ENCODE measurements around the gene PLA2G2E. TPM values are rescaled to one million over a fixed set of nuclear protein-coding genes. Genes with fewer than 3 reads are reported as not detected.

The PLA2G2E gene
- total RNA-seq, 2 experiments from 2014 or later: not detected

DNA sequence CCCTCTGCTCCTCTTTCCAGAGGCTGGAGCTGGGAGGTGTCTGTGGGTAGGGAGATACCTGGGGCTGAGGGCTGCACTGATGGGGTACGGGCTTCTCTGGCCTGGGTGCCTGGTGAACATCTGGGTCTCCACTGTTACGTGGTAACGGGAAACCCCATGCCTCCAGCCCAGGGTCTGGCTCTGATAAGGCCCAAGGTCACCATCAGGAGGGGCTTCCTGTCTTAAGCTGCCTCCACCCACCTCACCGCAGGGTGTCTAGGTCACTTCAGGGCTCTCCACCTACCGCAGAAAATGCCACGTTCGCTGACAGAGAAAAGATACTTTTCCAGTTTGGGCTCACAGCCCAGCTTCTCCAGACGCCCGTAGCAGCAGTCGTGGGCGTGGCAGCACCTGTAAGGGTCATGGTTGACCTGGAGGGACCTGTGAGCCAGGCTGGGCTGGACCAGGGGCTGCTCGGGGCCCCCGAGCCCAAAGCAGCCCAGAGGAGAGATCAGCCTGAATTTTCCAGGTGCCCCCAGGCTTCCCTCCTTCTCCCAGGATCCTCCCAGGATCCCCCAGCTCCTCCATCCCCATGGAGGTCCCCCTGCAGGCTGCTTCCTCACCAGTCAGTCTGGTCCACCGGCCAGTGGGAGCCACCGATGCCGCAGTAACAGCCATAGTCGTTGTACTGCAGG is 1.3 kb downstream of the PLA2G2E start:
- CTCF ChIA-PET: interaction anchor here (1.4 to 3.8 kb wide), 4 partner anchors 13 to 273 kb away, joined by 3 to 18 read pairs (median 11); no protein-coding TSS in a partner anchor
- Mint-ChIP-seq H3K36me3 (no peaks in the 10 kb centered on the region), H3K27me3 (no peaks in the 10 kb centered on the region), H3K27ac (no peak overlapping the region), H3K4me1 (no peaks in the 10 kb centered on the region), H3K9me3 (ENCODE audit: low read depth) (no peaks in the 10 kb centered on the region), H3K4me3 (no peak overlapping the region)
- DNase-seq (no peak), ATAC-seq (no peak)

DNA sequence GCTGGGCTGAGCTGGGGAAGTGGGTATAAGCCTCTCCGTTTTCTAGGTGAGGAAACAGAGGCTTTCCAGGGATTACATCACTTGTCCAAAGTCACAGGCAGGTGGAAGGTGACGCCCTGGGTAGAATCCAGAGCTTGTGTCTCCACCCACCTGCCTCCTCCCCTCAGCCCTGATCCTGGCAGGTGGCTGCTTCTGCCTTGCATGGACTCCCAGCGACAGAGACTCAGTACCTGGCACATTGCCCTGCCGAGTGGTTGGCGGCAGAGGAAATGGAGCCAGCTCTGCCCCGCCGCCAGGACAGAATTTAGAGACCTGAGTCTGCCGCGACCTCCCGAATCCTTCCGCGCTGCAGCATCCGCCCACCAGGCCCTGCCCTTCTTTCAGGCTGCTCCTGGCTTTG is 2.1 kb downstream of the PLA2G2E start:
- Mint-ChIP-seq H3K4me1 (no peaks in the 10 kb centered on the region), H3K9me3 (ENCODE audit: low read depth) (no peaks in the 10 kb centered on the region), H3K36me3 (no peaks in the 10 kb centered on the region), H3K27ac (no peak overlapping the region), H3K27me3 (no peaks in the 10 kb centered on the region), H3K4me3 (no peak overlapping the region)
- DNase-seq: no peak
- no peak for ATAC-seq
- CTCF ChIA-PET: interaction anchor here (1.2 to 3.8 kb wide), 6 partner anchors 14 to 573 kb away, joined by 3 to 18 read pairs (median 4); no protein-coding TSS in a partner anchor

DNA sequence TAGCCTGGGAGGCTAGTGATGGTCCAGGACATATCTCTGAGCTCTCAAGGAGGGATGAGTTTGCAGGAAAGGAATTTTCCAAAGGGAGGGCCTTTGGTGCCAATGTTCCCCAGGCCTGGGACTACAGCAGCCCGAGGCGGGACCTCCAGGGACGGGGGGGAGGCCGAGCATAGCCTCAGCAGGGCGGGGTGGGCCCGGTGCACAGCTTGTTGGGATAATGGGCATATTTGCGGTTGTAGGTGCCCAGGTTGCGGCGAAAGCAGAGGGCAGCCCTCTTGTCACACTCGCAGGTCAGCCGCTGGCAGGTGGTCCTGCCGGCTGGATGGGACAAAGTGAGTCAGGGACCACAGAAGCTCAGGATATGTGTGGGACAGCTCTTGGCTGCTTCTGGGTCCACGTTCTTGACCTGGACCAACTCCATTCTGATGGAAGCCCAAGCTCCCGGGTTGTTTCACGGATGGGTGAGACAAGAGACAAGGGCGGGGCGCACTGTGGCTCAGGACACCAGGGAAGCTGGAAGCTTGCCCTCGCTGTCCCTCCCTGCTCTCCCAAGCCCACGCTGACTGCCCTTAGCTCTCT is 3.2 kb downstream of the PLA2G2E start:
- ATAC-seq: no peak
- H3K9me3 Mint-ChIP-seq (ENCODE audit: low read depth): no peaks in the 10 kb centered on the region
- H3K36me3 Mint-ChIP-seq: no peaks in the 10 kb centered on the region

DNA sequence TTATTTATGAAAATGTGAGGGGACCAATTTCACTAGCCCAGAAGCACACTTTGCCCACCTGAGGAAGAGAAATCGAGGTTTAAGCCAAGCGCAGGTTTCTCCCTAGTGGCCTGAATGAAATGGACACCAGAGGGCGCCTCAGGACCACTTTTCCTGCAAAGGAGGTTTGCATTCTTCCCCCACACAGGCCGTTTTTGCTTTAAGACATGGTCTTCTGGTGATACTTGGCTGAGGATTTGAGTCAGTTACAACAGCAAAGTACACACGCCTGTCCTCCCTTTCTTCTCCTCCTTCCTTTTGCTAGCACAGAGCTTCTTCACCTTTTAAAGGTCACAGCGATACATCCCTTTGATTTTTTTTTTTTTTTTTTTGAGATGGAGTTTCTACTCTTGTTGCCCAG is 5.4 kb downstream of the PLA2G2E start:
- Mint-ChIP-seq H3K27ac (no peak overlapping the region), H3K4me3 (no peak overlapping the region), H3K4me1 (no peaks in the 10 kb centered on the region), H3K36me3 (no peaks in the 10 kb centered on the region), H3K9me3 (ENCODE audit: low read depth) (no peaks in the 10 kb centered on the region), H3K27me3 (no peaks in the 10 kb centered on the region)
- CTCF ChIA-PET: interaction anchor here (1.0 to 4.9 kb wide), 16 partner anchors 9 to 1096 kb away, joined by 3 to 38 read pairs (median 4); partner anchors contain the start of gene OTUD3
- DNase-seq: peak; percentile 84
- peak; percentile 74 for ATAC-seq

More for the DNA sequence above, 3.2 kb downstream of the PLA2G2E start:
- no peak overlapping the region for H3K27ac Mint-ChIP-seq
- no peak for DNase-seq
- no peak overlapping the region for H3K4me3 Mint-ChIP-seq
- no peaks in the 10 kb centered on the region for H3K27me3 Mint-ChIP-seq
- CTCF ChIA-PET: interaction anchor here (1.2 to 3.8 kb wide), 5 partner anchors 232 to 574 kb away, joined by 4 to 18 read pairs (median 5); no protein-coding TSS in a partner anchor
- no peaks in the 10 kb centered on the region for H3K4me1 Mint-ChIP-seq

DNA sequence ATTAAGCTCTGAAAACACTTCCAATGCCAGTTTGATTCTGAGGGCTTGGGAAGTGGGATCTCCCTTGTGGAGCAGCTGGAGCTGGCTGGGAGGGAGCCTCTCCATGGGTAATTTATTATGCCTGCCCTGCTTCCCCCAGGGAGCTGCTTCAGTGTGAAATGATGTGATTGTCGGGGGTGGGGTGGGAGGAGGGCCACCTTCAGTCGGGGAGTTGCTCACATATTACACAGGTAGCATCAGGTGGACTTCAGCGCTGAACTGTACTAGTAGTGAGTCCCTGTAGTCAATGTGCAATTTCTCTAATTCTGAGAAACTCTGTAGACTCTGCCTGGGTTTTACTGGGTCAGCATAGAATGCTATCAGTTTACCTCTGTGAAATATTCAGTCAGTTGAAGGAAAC is 12.8 kb downstream of the PLA2G2E start:
- CTCF ChIA-PET: interaction anchor here (0.7 to 3.0 kb wide), 4 partner anchors 28 to 286 kb away, joined by 3 to 7 read pairs (median 6); partner anchors contain the start of gene OTUD3
- H3K4me3 Mint-ChIP-seq: no peak overlapping the region
- no peaks in the 10 kb centered on the region for H3K4me1 Mint-ChIP-seq
- no peak for DNase-seq
- no peak overlapping the region for H3K27ac Mint-ChIP-seq
- H3K9me3 Mint-ChIP-seq (ENCODE audit: low read depth): no peaks in the 10 kb centered on the region
- ATAC-seq: no peak
- H3K27me3 Mint-ChIP-seq: no peaks in the 10 kb centered on the region
- peaks cover 22% of the 10 kb centered on the region for H3K36me3 Mint-ChIP-seq

DNA sequence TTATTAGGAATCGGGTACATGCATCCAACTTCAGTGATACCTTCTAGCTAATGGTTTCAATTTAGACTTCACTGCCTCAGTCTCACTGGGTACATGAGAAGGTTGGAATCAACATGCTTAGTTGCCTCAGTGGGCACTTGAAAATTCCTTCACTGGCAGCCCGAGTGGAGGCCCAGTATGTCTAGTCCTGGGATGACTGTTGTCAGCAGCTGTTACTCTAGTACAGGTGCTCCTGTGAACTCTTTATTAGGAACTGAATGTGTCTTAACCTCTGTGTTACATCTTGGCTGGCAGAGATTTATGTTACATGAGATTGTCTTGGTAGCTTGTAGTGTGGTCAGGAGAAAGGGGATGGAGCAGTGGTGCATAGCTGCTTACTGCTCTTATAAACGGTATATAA is 13.4 kb downstream of the PLA2G2E start:
- peaks cover 24% of the 10 kb centered on the region for H3K36me3 Mint-ChIP-seq
- CTCF ChIA-PET: interaction anchor here (1.2 to 3.0 kb wide), 4 partner anchors 8 to 286 kb away, joined by 3 to 7 read pairs (median 4); partner anchors contain the start of gene OTUD3

DNA sequence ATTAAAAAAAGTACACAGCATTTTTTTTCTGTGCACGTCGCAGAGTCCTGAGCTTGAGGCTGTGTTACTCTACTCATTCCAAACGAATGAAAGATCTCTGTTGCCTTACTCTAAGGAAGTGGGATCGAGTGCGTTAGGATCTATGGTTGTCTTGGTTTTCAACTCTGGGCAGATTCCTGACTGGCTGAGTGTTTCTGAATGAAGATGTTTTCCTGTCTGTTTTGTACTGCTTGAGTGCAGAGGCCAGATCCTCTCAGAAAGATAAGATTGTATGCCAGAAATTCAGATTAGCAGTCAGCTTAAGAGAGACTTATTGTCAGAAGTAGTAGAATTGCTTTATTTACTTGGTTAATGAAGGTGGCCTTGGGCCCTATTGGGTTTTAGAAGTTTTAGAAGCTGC is 14.0 kb downstream of the PLA2G2E start:
- Mint-ChIP-seq H3K4me3 (no peak overlapping the region), H3K4me1 (no peaks in the 10 kb centered on the region), H3K36me3 (peaks cover 27% of the 10 kb centered on the region), H3K27me3 (no peaks in the 10 kb centered on the region), H3K9me3 (ENCODE audit: low read depth) (no peaks in the 10 kb centered on the region), H3K27ac (no peak overlapping the region)
- no peak for ATAC-seq
- no peak for DNase-seq
- CTCF ChIA-PET: interaction anchor here (1.2 to 3.0 kb wide), 4 partner anchors 8 to 287 kb away, joined by 3 to 7 read pairs (median 4); partner anchors contain the start of gene OTUD3

More for the DNA sequence above, 13.4 kb downstream of the PLA2G2E start:
- H3K9me3 Mint-ChIP-seq (ENCODE audit: low read depth): no peaks in the 10 kb centered on the region
- no peak for ATAC-seq
- no peaks in the 10 kb centered on the region for H3K4me1 Mint-ChIP-seq
- no peaks in the 10 kb centered on the region for H3K27me3 Mint-ChIP-seq
- no peak overlapping the region for H3K4me3 Mint-ChIP-seq
- no peak for DNase-seq
- peak overlapping the region; percentile 9 for H3K27ac Mint-ChIP-seq

DNA sequence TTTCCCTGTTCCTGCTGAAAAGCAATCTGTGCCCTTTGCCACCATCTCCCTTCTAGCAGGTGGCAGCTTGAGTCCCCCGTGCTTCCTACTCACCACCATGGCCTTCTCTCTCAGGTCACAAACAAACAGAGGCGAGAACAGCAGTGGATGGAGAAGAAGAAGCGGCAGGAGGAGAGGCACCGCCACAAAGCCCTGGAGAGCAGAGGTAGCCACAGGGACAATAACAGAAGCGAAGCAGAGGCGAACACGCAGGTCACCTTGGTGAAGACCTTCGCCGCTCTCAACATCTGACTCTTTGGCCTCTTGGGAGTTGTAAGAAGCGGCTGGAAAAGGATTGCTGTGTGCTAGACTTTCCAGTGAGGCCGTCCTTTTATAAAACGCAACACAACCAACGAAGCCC is 16.0 kb downstream of the PLA2G2E start:
- H3K36me3 Mint-ChIP-seq: peaks cover 29% of the 10 kb centered on the region
- no peak overlapping the region for H3K27ac Mint-ChIP-seq
- no peak overlapping the region for H3K4me3 Mint-ChIP-seq
- ATAC-seq (no peak), DNase-seq (no peak)
- no peaks in the 10 kb centered on the region for H3K4me1 Mint-ChIP-seq
- no peaks in the 10 kb centered on the region for H3K9me3 Mint-ChIP-seq (ENCODE audit: low read depth)
- H3K27me3 Mint-ChIP-seq: no peaks in the 10 kb centered on the region
- CTCF ChIA-PET: interaction anchor here (0.8 to 2.0 kb wide), 2 partner anchors 26 to 244 kb away, joined by 4 to 7 read pairs; partner anchors contain the start of gene OTUD3

DNA sequence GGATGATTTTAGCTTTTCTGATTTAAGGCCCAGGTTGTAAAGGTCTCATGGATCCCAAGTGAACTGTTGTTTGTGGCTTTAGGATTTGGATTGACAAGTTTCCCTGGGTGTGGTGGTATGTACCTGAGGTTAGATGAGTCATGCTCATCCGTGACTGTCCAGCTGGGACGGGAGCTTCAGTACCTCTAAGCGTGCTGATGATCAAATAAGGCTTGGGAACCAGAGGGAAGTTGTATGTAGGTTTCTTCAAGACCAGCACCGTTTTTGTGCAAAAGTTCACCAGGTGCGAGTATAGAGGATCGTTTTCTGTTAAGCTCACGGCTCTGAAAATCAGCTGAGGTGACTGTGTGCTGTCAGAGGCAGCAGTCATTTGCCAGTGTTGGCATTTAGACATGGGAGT is 19.8 kb downstream of the PLA2G2E start:
- no peak for ATAC-seq
- no peaks in the 10 kb centered on the region for H3K9me3 Mint-ChIP-seq (ENCODE audit: low read depth)
- H3K4me1 Mint-ChIP-seq: no peaks in the 10 kb centered on the region
- DNase-seq: no peak
- no peaks in the 10 kb centered on the region for H3K27me3 Mint-ChIP-seq
- CTCF ChIA-PET: interaction anchor here (1.4 to 2.1 kb wide), 2 partner anchors 14 to 21 kb away, joined by 3 to 9 read pairs; partner anchors contain the start of gene OTUD3
- peaks cover 44% of the 10 kb centered on the region for H3K36me3 Mint-ChIP-seq
- H3K27ac Mint-ChIP-seq: no peak overlapping the region
- no peak overlapping the region for H3K4me3 Mint-ChIP-seq

DNA sequence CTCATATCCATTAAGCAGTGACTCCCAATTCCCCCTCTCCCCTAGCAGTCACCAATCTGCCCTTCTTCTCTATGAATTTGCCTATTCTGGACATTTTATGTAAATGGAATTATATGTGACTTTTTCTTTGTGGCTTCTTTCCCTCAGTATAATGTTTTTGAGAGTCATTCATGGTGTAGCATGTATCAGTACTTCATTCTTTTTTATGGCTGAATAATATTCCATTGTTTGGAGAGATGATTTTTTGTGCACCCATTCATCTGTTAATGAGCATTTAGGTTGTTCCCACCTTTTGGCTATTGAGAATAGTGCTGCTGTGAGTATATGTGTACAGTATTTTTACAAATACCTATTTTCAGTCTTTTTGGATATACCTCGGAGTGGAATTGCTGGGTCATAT is 21.8 kb downstream of the PLA2G2E start:
- no peak overlapping the region for H3K27ac Mint-ChIP-seq
- no peaks in the 10 kb centered on the region for H3K9me3 Mint-ChIP-seq (ENCODE audit: low read depth)
- H3K4me1 Mint-ChIP-seq: no peaks in the 10 kb centered on the region
- no peaks in the 10 kb centered on the region for H3K27me3 Mint-ChIP-seq
- CTCF ChIA-PET: no interaction called here
- no peak overlapping the region for H3K4me3 Mint-ChIP-seq
- DNase-seq: no peak
- H3K36me3 Mint-ChIP-seq: peaks cover 44% of the 10 kb centered on the region
- ATAC-seq: no peak

DNA sequence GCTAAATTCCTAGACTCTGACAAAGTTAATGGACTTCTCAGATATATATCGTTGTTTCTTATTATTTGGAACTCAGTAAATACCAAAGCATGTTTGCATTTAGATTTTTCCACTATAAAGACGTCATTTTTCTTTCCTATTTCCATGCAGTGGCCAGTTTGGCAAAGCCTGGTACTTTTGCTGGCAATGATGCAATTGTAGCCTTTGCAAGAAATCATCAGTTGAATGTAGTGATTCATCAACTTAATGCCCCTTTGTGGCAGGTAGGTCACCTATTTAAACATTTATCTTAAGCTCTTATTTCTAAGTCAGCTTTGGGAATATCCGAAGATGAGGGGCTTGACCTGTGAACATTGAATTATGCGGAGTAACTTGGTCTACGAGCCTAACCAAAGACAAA is 29.2 kb downstream of the PLA2G2E start:
- Mint-ChIP-seq H3K4me1 (no peaks in the 10 kb centered on the region), H3K4me3 (no peak overlapping the region), H3K9me3 (ENCODE audit: low read depth) (no peaks in the 10 kb centered on the region), H3K36me3 (peaks cover 28% of the 10 kb centered on the region), H3K27ac (no peak overlapping the region), H3K27me3 (no peaks in the 10 kb centered on the region)
- ATAC-seq (no peak), DNase-seq (no peak)
- CTCF ChIA-PET: no interaction called here

DNA sequence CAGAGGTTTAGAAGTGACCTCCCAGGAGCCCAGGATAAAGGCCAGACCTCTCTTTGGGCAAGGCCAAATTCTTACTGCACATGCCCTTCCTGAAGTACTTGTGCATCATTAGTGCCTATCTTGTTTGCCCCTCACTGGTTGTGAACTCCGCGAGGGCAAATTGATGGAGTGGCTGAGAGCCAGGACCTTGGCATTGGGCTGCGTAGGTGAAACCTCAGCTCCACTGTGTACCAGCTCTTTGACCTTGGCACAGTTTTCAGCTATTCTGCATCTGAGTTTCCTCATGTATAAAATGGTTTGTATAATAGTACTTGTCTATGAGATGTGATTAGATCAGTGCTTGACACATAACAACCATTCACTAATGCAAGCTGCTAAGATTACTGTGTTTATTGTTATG is 29.7 kb downstream of the PLA2G2E start:
- Mint-ChIP-seq H3K4me3 (no peak overlapping the region), H3K36me3 (peaks cover 23% of the 10 kb centered on the region), H3K27ac (no peak overlapping the region), H3K27me3 (no peaks in the 10 kb centered on the region), H3K9me3 (ENCODE audit: low read depth) (no peaks in the 10 kb centered on the region), H3K4me1 (no peaks in the 10 kb centered on the region)
- no peak for DNase-seq
- CTCF ChIA-PET: no interaction called here
- no peak for ATAC-seq

DNA sequence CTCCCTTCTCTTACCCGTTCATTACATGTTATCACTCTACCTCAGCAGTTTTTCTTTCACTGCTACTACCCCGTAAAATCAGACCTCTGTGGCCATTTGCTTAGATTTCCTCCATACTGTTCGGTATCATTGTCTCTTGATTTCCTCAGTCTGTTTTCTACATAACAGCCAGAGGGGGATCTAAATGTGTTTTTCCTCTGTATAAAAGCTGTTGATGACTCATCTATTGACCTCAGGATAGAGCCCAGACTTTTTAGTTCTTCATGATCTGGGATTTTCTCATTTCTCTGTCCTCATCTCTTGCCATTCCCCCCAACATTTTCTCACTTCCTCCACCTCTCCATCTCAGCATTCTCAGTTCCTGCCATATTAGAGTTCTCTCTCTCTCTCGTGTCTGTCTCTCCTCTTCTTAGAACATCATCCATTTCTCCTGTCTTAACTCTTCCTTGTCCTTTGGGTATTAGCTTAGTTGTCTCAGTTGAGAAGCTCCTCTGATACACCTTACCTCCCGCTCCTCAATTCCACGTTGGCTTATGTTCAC is 30.7 kb downstream of the PLA2G2E start:
- CTCF ChIA-PET: interaction anchor here (0.6 kb wide), 1 partner anchor 541 kb away, joined by 3 read pairs; no protein-coding TSS in a partner anchor
- Mint-ChIP-seq H3K36me3 (peaks cover 22% of the 10 kb centered on the region), H3K9me3 (ENCODE audit: low read depth) (no peaks in the 10 kb centered on the region), H3K4me3 (no peak overlapping the region), H3K27ac (no peak overlapping the region), H3K27me3 (no peaks in the 10 kb centered on the region), H3K4me1 (peaks cover 1% of the 10 kb centered on the region)
- ATAC-seq: no peak
- DNase-seq: no peak

Measured in activated CD8-positive, alpha-beta memory T cell treated with anti-CD3 and anti-CD28 coated beads, Interleukin-2, amount 10 ng/mL, durations not matched to agents 7 days and 5 days (primary cell).